GM21529 (cell line): Measurements from ENCODE around the gene GNG13.
"Not testable (repeated sequence)": the region's sequence is repeated elsewhere in the genome, so short reads cannot be mapped to it uniquely, and the experiment has no call there.

Source experiments
- ATAC-seq: cut with Tn5 transposase; IDR thresholded peaks from one replicate; pipeline ENCODE4 v1.9.1; 2021; ENCODE audit not compliant: unreplicated experiment

Gene GNG13

GRCh38 chr16:780296-780695 is 20.2 kb downstream of the GNG13 start:
- no peak for ATAC-seq

- ATAC-seq, result no peak
Observed at GRCh38 chr16:779561-779960, 21.0 kb downstream of the GNG13 start.

GRCh38 chr16:778909-779527 is 21.5 kb downstream of the GNG13 start:
- no peak for ATAC-seq

- no peak for ATAC-seq
Observed at GRCh38 chr16:778447-778846, 22.1 kb downstream of the GNG13 start.

GRCh38 chr16:777826-778225 is 22.7 kb downstream of the GNG13 start:
- no peak for ATAC-seq

GRCh38 chr16:776824-777223 is 23.7 kb downstream of the GNG13 start:
- no peak for ATAC-seq

GRCh38 chr16:776298-776697 is 24.2 kb downstream of the GNG13 start:
- ATAC-seq, result not testable (repeated sequence)

- no peak for ATAC-seq
Observed at GRCh38 chr16:775236-775796, 25.2 kb downstream of the GNG13 start.

GRCh38 chr16:774086-775001 is 26.2 kb downstream of the GNG13 start:
- ATAC-seq, result no peak

GRCh38 chr16:772959-773358 is 27.6 kb downstream of the GNG13 start:
- ATAC-seq, result no peak

- ATAC-seq, result no peak
Observed at GRCh38 chr16:770411-770810, 30.1 kb downstream of the GNG13 start.

GRCh38 chr16:769934-770333 is 30.6 kb downstream of the GNG13 start:
- ATAC-seq, result no peak

- ATAC-seq, result no peak
Observed at GRCh38 chr16:769184-769784, 31.2 kb downstream of the GNG13 start.

GRCh38 chr16:768428-768827 is 32.1 kb downstream of the GNG13 start:
- no peak for ATAC-seq

GRCh38 chr16:767743-768235 is 32.7 kb downstream of the GNG13 start:
- ATAC-seq, result no peak

GRCh38 chr16:766820-767640 is 33.5 kb downstream of the GNG13 start:
- no peak for ATAC-seq

GRCh38 chr16:766008-766819 is 34.3 kb downstream of the GNG13 start:
- ATAC-seq, result no peak

GRCh38 chr16:765488-765865 is 35.1 kb downstream of the GNG13 start:
- ATAC-seq, result no peak

- no peak for ATAC-seq
Observed at GRCh38 chr16:764848-765487, 35.6 kb downstream of the GNG13 start.
